ENCODE results near the gene OR10K2.

The OR10K2 gene

DNA sequence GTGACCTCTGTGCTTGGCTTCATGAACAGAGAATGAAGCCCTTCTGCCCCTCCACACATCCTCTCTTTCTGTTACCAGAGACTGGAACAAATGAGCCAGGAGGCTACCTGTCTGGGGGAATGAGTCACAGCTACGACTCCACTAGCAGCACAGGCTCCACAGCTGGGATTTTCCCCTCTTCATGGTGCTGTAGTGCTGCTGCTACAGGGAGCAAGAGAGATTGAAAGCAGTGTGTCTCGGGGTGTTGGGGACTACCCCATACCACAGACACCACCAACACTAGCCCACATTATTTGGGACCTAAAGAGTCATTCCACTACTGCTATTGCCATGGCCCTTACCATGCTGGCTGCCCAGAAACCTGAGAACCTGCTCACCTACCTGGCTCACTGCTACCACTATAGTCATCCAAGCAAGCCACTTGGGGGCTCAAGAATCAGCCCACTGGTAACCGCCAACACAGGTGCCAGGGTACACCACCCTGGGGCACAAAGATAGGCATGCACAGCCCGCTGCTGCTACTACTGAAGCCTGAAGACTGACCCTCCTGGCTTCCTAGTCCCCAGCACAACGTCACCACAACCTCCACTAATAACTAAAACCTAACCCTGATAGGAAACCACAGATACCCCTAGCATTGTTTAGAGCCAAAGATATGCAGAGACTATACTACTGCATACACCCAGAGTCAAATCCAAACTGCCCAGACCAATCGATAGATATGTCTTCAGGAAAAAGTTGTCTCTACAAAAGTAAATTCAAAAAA is 54.7 kb downstream of the OR10K2 start:
- peak; percentile 6 to 11 for DNase-seq (ENCODE audit: low read depth in 2 of 2)
